Endothelial cell of umbilical vein (primary cell): ENCODE results near the gene WDR37. TPM values are rescaled to one million over a fixed set of nuclear protein-coding genes. Genes with fewer than 3 reads are reported as not detected.

ENCODE experiments used
- BruUV-seq: library from RNA; stranded (reverse); fragments of 400-500 nt; replicated peaks from 2 replicates; lab custom pipeline; 2021; lab: Mats Ljungman, UMichigan
- CTCF ChIA-PET: fragments of 300-600, 350-600 bp; sonication (Branson Sonifier 250); formaldehyde crosslinking; loops from one replicate; lab custom pipeline; 2021; ENCODE audit warnings: antibody characterized with exemption, inconsistent platforms; lab: Charles Lee
- POLR2A ChIA-PET: fragments of 300-600, 350-600 bp; sonication (Branson Sonifier 250); formaldehyde crosslinking; loops from one replicate; lab custom pipeline; 2021; ENCODE audit warnings: antibody characterized with exemption, inconsistent platforms; lab: Charles Lee
- DNase-seq: peaks from one replicate; pipeline ENCODE4 v3.0.0-alpha.2; 2011; ENCODE audit warnings: low read depth, low spot score
- FAIRE-seq: peaks from 2 replicates; lab custom pipeline; 2011; peaks lifted over from hg19 to GRCh38; lab: Jason Lieb, UNC
- H2AFZ ChIP-seq: 2 replicates; pipeline ENCODE4 v1.6.0; 2012; ENCODE audit warnings: low read depth, low read length, control low read depth, inconsistent platforms
- H3K27ac ChIP-seq: 2 replicates; pipeline ENCODE4 v1.5.1; 2011; ENCODE audit warnings: low read depth, mild to moderate bottlenecking, control low read depth, low read length, moderate library complexity; ENCODE audit not compliant: insufficient read depth
- H3K27me3 ChIP-seq, 2 experiments: 2 replicates each; pipeline versions ENCODE4 v1.6.0 to v1.6.1; 2011; ENCODE audit warnings: low read length in 2 of 2, mixed read lengths in 1 of 2; ENCODE audit not compliant: control insufficient read depth in 2 of 2, insufficient read depth in 2 of 2
- H3K36me3 ChIP-seq, 2 experiments: 2 replicates in 1 of 2; 3 replicates in 1 of 2; pipeline ENCODE4 v1.5.1; 2011; ENCODE audit warnings: low read length in 2 of 2, mild to moderate bottlenecking in 1 of 2, moderate library complexity in 1 of 2; ENCODE audit not compliant: control insufficient read depth in 2 of 2, insufficient read depth in 2 of 2; ENCODE audit errors: extremely low read depth in 1 of 2
- H3K4me1 ChIP-seq: 3 replicates; pipeline ENCODE4 v1.5.1; 2011; ENCODE audit warnings: mild to moderate bottlenecking, low read length; ENCODE audit not compliant: control insufficient read depth, insufficient read depth; ENCODE audit errors: extremely low read depth
- H3K4me2 ChIP-seq: 2 replicates; pipeline ENCODE4 v1.6.1; 2011; ENCODE audit warnings: low read length, control low read depth, mixed read lengths; ENCODE audit not compliant: insufficient read depth
- H3K4me3 ChIP-seq, 3 experiments: fragments of 200-600 bp in 1 of 3; sonication (generic), shearing (Covaris generic) in 1 of 3; replicated peaks in 1 of 3; 2 replicates each; pipeline ENCODE4 v1.5.1; 2011 to 2016; ENCODE audit warnings: control low read depth in 3 of 3, low read length in 3 of 3, mild to moderate bottlenecking in 2 of 3, inconsistent platforms in 1 of 3, low read depth in 1 of 3, moderate library complexity in 1 of 3; ENCODE audit not compliant: insufficient read depth in 1 of 3
- H3K79me2 ChIP-seq: 2 replicates; pipeline ENCODE4 v1.6.0; 2012; ENCODE audit warnings: low read length, inconsistent platforms; ENCODE audit not compliant: control insufficient read depth, insufficient read depth
- H3K9ac ChIP-seq: replicated peaks from 2 replicates; pipeline ENCODE3; 2011; ENCODE audit warnings: low read length, control low read depth; ENCODE audit not compliant: insufficient read depth; ENCODE audit errors: extremely low read depth
- H3K9me1 ChIP-seq: replicated peaks from 3 replicates; pipeline ENCODE4 v1.6.0; 2011; ENCODE audit warnings: mild to moderate bottlenecking, low read length; ENCODE audit not compliant: control insufficient read depth, insufficient read depth; ENCODE audit errors: extremely low read depth
- H3K9me3 ChIP-seq: replicated peaks from 2 replicates; pipeline ENCODE4 v1.5.1; 2012; ENCODE audit warnings: low read length, inconsistent platforms; ENCODE audit not compliant: control insufficient read depth, insufficient read depth
- H4K20me1 ChIP-seq: replicated peaks from 2 replicates; pipeline ENCODE3; 2011; ENCODE audit warnings: mild to moderate bottlenecking, low read length; ENCODE audit not compliant: control insufficient read depth, insufficient read depth; ENCODE audit errors: extremely low read depth
- EZH2 ChIP-seq: IDR thresholded peaks from 2 replicates; pipeline ENCODE4 v1.6.1; 2012; ENCODE audit warnings: borderline replicate concordance, low read depth, mild to moderate bottlenecking, moderate library complexity, low read length, inconsistent platforms; ENCODE audit not compliant: severe bottlenecking
- FOS ChIP-seq: IDR thresholded peaks from 2 replicates; pipeline ENCODE4 v1.6.1; 2011; ENCODE audit warnings: mild to moderate bottlenecking, low read length, moderate library complexity, borderline replicate concordance; ENCODE audit not compliant: insufficient read depth
- GATA2 ChIP-seq: IDR thresholded peaks from 2 replicates; pipeline ENCODE4 v1.7.0; 2011; ENCODE audit warnings: low read depth, mild to moderate bottlenecking, moderate library complexity, mixed read lengths, low read length; ENCODE audit not compliant: insufficient read length, insufficient read depth
- JUN ChIP-seq: IDR thresholded peaks from 2 replicates; pipeline ENCODE4 v1.6.1; 2011; ENCODE audit warnings: borderline replicate concordance, low read depth; ENCODE audit not compliant: insufficient read length, insufficient read depth
- MYC ChIP-seq: IDR thresholded peaks from one replicate; pipeline ENCODE4 v1.6.1; 2011; ENCODE audit warnings: mild to moderate bottlenecking, low read depth, low read length
- POLR2A ChIP-seq: IDR thresholded peaks from 2 replicates; pipeline ENCODE4 v1.6.1; 2012; ENCODE audit warnings: low read depth, mild to moderate bottlenecking, control low read depth, low read length
- POLR2AphosphoS5 ChIP-seq: IDR thresholded peaks from 2 replicates; pipeline ENCODE4 v1.6.1; 2012; ENCODE audit warnings: low read depth, mild to moderate bottlenecking, control low read depth, low read length, moderate library complexity; ENCODE audit not compliant: insufficient read depth
- dilution Hi-C: fragments of 300-500 bp; cut with MboI; formaldehyde crosslinking; loops from one replicate; pipeline ENCODE4 v1.15.0; 2019; ENCODE audit warnings: low sequenced_read_pairs; ENCODE audit not compliant: extremely low pct_ligation_motif_present
- intact Hi-C: fragments of 100-400 bp; cut with micrococcal nuclease; formaldehyde crosslinking; loops from one replicate; pipeline ENCODE4 v1.10.0; 2022
- polyA plus RNA-seq, 4 experiments: library from polyadenylated mRNA; depleted of rRNA in 3 of 4; stranded (reverse) in 3 of 4; unstranded in 1 of 4; fragments of >200 nt; gene quantifications; 2 replicates each; pipeline versions ENCODE4 v1.2.1 to v1.2.3, GENCODE V29; 2011 to 2012; ENCODE audit warnings: missing spikeins in 1 of 4
- total RNA-seq: library from RNA; stranded (reverse); gene quantifications from 2 replicates; pipeline ENCODE4 v1.2.3, GENCODE V29; 2021
- TF ChIP-seq, protein P1 (sequence below), 2 donors: IDR thresholded peaks; 1 replicate in 1 of 2; 2 replicates in 1 of 2; pipeline ENCODE4 v1.5.1; 2011; ENCODE audit warnings: low read length in 2 of 2, mild to moderate bottlenecking in 2 of 2, moderate library complexity in 2 of 2, control low read depth in 1 of 2, inconsistent platforms in 1 of 2, low read depth in 1 of 2; ENCODE audit not compliant: insufficient read depth in 1 of 2; ENCODE audit errors: extremely low read depth in 1 of 2
- TF ChIP-seq, protein P2 (sequence below): IDR thresholded peaks from 2 replicates; pipeline ENCODE4 v1.6.1; 2011; ENCODE audit not compliant: insufficient read depth, insufficient read length

The WDR37 gene
- total and polyA plus RNA-seq, 2 donors (not counting 3 experiments of a cell fraction or from before 2014, with no cell fraction given): 21.7 to 25.5 TPM

DNA sequence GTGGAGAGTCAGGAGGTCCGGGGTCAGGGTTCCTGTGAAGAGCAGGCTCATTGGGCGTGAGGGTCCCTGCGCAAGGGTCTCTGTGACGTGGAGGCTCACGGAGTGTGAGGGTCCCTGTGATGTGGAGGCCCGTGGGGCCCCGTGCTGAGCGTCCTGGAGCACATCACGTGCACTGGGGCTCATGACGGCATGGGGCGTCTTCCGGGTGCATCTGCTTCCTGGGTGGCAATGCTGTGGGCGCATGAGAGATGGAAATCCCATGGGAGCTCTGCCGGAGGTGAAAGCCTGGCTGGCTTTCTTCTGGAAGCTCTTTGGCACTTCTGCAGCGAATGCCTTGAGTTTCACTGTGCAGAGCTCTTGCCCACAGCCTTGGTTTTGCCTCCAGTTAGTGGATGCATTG is 71.4 kb downstream of the WDR37 start:
- H2AFZ ChIP-seq: no peak overlapping the region
- ChIA-PET POLR2A (no interaction called here), CTCF (interaction anchor here (2.1 kb wide), 1 partner anchor 17 kb away, joined by 6 read pairs; no protein-coding TSS in a partner anchor)
- TF ChIP-seq, protein P1, sequence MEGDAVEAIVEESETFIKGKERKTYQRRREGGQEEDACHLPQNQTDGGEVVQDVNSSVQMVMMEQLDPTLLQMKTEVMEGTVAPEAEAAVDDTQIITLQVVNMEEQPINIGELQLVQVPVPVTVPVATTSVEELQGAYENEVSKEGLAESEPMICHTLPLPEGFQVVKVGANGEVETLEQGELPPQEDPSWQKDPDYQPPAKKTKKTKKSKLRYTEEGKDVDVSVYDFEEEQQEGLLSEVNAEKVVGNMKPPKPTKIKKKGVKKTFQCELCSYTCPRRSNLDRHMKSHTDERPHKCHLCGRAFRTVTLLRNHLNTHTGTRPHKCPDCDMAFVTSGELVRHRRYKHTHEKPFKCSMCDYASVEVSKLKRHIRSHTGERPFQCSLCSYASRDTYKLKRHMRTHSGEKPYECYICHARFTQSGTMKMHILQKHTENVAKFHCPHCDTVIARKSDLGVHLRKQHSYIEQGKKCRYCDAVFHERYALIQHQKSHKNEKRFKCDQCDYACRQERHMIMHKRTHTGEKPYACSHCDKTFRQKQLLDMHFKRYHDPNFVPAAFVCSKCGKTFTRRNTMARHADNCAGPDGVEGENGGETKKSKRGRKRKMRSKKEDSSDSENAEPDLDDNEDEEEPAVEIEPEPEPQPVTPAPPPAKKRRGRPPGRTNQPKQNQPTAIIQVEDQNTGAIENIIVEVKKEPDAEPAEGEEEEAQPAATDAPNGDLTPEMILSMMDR (IDR thresholded peaks at IDR 0.05; ENCODE audit: extremely low read depth in 1 of 2, insufficient read depth in 1 of 2, low read depth in 1 of 2, low read length in 2 of 2): no peak
- TF ChIP-seq JUN: no peak
- TF ChIP-seq MYC: no peak
- TF ChIP-seq EZH2: no peak
- TF ChIP-seq POLR2AphosphoS5: no peak
- no peak for TF ChIP-seq POLR2A
- no peak for TF ChIP-seq GATA2
- TF ChIP-seq FOS: no peak
- TF ChIP-seq, protein P2, sequence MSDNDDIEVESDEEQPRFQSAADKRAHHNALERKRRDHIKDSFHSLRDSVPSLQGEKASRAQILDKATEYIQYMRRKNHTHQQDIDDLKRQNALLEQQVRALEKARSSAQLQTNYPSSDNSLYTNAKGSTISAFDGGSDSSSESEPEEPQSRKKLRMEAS: no peak
- DNase-seq: no peak
- no peaks in the 10 kb centered on the region for H3K79me2 ChIP-seq
- H3K9ac ChIP-seq: no peak overlapping the region
- no peak overlapping the region for H3K27ac ChIP-seq
- H3K4me1 ChIP-seq: no peaks in the 10 kb centered on the region
- peaks cover 4 to 32% of the 10 kb centered on the region in 2 experiments for H3K36me3 ChIP-seq
- no peak overlapping the region for H3K4me2 ChIP-seq
- no TSS peak for BruUV-seq
- FAIRE-seq: no peak
- H3K27me3 ChIP-seq: no peaks in the 10 kb centered on the region
- H4K20me1 ChIP-seq: no peaks in the 10 kb centered on the region
- no peaks in the 10 kb centered on the region for H3K9me1 ChIP-seq
- intact Hi-C loops: no loop called here
- dilution Hi-C loops: no loop called here
- H3K4me3 ChIP-seq: no peak overlapping the region
- no peaks in the 10 kb centered on the region for H3K9me3 ChIP-seq
